ENCODE data around the gene CARTPT.

DNA sequence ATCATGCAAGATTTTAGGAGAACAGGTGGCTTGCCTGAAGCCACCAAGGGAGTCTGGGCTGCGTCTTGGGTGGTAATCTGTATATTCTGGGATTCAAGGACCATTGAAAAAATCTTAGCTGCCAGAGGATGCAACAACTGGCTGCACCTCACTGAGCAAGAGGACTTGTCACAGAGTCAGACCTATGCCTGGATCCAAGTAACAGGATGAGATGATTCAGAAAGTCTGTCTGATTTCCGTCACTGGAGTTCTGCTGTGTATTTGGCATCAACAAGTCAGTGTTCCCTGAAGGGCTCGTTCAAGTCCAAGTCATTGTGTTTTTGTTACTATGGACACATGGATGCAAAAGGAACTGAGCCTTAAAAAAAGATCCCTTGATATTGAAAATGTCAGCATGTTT lies 37.8 kb upstream of the CARTPT start:
- TF ChIP-seq POLR2A (IDR thresholded peaks at IDR 0.05) (no peak), CTCF (IDR thresholded peaks at IDR 0.05) (no peak)

All from esophagus squamous epithelium (tissue), 4 donors.